ENCODE results near the gene HMSD. TPM values are rescaled to one million over a fixed set of nuclear protein-coding genes. Genes with fewer than 3 reads are reported as not detected.

Gene HMSD
- total RNA-seq, 1 experiment from 2014 or later: 3.0 TPM

- ChIA-PET POLR2A (no interaction called here), CTCF (no interaction called here)
- no peak for DNase-seq (ENCODE audit: low spot score)
- ATAC-seq: no peak
- Mint-ChIP-seq H3K36me3 (no peaks in the 10 kb centered on the region), H3K4me1 (peaks cover 11% of the 10 kb centered on the region), H3K9me3 (no peaks in the 10 kb centered on the region), H3K4me3 (no peak overlapping the region), H3K27me3 (ENCODE audit: low read depth) (peaks cover 13% of the 10 kb centered on the region), H3K27ac (no peak overlapping the region)
- no peak for TF ChIP-seq RELA (CRISPR knock-in tag; IDR thresholded peaks at IDR 0.05; ENCODE audit: borderline replicate concordance)
- TF ChIP-seq CREM (CRISPR knock-in tag; IDR thresholded peaks at IDR 0.05): no peak
- TF ChIP-seq OVOL2 (CRISPR knock-in tag; IDR thresholded peaks at IDR 0.05; ENCODE audit: borderline replicate concordance): no peak
- TF ChIP-seq CDX4 (CRISPR knock-in tag; IDR thresholded peaks at IDR 0.05; ENCODE audit: borderline replicate concordance): no peak
- no peak for TF ChIP-seq ZNF232 (CRISPR knock-in tag; IDR thresholded peaks at IDR 0.05)
- TF ChIP-seq SMAD3 (CRISPR knock-in tag; IDR thresholded peaks at IDR 0.05; ENCODE audit: borderline replicate concordance): no peak
- no peak for TF ChIP-seq FOXP4 (CRISPR knock-in tag; IDR thresholded peaks at IDR 0.05)
- no peak for TF ChIP-seq ATF6 (CRISPR knock-in tag; IDR thresholded peaks at IDR 0.05)
- TF ChIP-seq ZNF281 (CRISPR knock-in tag; IDR thresholded peaks at IDR 0.05): no peak
- no peak for TF ChIP-seq NFE2L1 (CRISPR knock-in tag; IDR thresholded peaks at IDR 0.05)
- TF ChIP-seq GABPB1 (CRISPR knock-in tag; IDR thresholded peaks at IDR 0.05): no peak
- no peak for TF ChIP-seq ATF3 (CRISPR knock-in tag; conservative IDR thresholded peaks at IDR 0.05)
- no peak for TF ChIP-seq ZNF396 (CRISPR knock-in tag; IDR thresholded peaks at IDR 0.05; ENCODE audit: borderline replicate concordance)
- TF ChIP-seq ZNF121 (CRISPR knock-in tag; IDR thresholded peaks at IDR 0.05): no peak
- no peak for TF ChIP-seq ZMAT4 (CRISPR knock-in tag; IDR thresholded peaks at IDR 0.05)
- TF ChIP-seq GRHL2 (CRISPR knock-in tag; IDR thresholded peaks at IDR 0.05; ENCODE audit: insufficient replicate concordance, severe bottlenecking): no peak
- no peak for TF ChIP-seq ZNF416 (CRISPR knock-in tag; IDR thresholded peaks at IDR 0.05)
These were observed 16.7 kb downstream of the HMSD start for GRCh38 chr18:63965716-63966330.
